ENCODE results near the gene ERC2. TPM values are rescaled to one million over a fixed set of nuclear protein-coding genes. Genes with fewer than 3 reads are reported as not detected.

ERC2 gene
- total and polyA plus RNA-seq, 2 donors (not counting 3 experiments of a cell fraction or from before 2014, with no cell fraction given): 5.6 to 15.5 TPM

DNA sequence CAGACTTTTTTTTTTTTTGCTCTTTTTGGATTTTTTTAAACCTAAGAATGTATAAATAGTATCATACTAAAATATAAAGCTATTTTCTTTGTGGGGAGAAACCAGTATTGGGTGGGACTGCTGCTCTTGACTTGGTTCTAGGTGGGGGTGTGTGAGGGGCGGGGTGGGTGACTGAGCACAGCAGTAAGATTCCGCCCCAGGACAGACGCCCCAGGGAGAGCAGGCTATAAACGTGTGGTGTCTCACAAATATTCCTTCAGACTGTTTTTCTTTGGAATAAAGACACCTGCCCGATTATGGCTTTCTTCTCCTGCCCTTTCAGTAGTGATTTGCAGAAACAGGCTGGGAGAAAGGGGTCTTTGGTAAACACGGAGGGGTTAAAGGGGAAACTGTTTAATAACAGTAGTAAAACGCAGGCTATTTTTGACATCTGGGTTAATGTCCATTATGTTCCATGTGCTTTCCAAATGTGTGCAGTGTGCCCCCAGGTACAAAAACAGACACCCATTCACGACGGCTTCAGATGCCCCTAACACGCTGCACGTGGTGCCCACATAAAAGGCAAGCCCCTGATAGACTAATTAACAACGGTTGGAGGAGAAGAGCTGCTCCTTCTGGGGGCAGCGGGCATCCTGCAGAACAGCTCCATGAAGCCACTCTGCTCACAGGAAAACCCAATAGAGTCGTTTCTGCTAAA lies 952.6 kb downstream of the ERC2 start:
- no peaks in the 10 kb centered on the region for H3K4me1 ChIP-seq (ENCODE audit: control insufficient read depth, extremely low read depth, insufficient read depth, low read length)
- H3K9me1 ChIP-seq (replicated peaks; ENCODE audit: control insufficient read depth, extremely low read depth, insufficient read depth, low read length): no peaks in the 10 kb centered on the region
- H3K4me3 ChIP-seq (replicated peaks in 1 of 3; ENCODE audit: insufficient read depth in 1 of 3, low read depth in 1 of 3, low read length in 3 of 3): no peak overlapping the region
- no peak overlapping the region for H3K27ac ChIP-seq (ENCODE audit: insufficient read depth, low read depth, low read length)
- H3K79me2 ChIP-seq (ENCODE audit: control insufficient read depth, insufficient read depth, low read length): no peaks in the 10 kb centered on the region
- no TSS peak for BruUV-seq (replicated peaks)
- no peaks in the 10 kb centered on the region for H3K27me3 ChIP-seq (ENCODE audit: control insufficient read depth in 2 of 2, insufficient read depth in 2 of 2, low read length in 2 of 2)
- no peaks in the 10 kb centered on the region for H4K20me1 ChIP-seq (replicated peaks; ENCODE audit: control insufficient read depth, extremely low read depth, insufficient read depth, low read length)
- H3K9ac ChIP-seq (replicated peaks; ENCODE audit: extremely low read depth, insufficient read depth, low read length): no peak overlapping the region
- no peaks in the 10 kb centered on the region for H3K36me3 ChIP-seq (ENCODE audit: control insufficient read depth in 2 of 2, extremely low read depth in 1 of 2, insufficient read depth in 2 of 2, low read length in 2 of 2)
- H2AFZ ChIP-seq (ENCODE audit: low read depth, low read length): no peak overlapping the region
- no peaks in the 10 kb centered on the region for H3K9me3 ChIP-seq (replicated peaks; ENCODE audit: control insufficient read depth, insufficient read depth, low read length)
- ChIA-PET POLR2A (no interaction called here), CTCF (no interaction called here)
- TF ChIP-seq JUN (IDR thresholded peaks at IDR 0.05; ENCODE audit: borderline replicate concordance, insufficient read depth, insufficient read length, low read depth): no peak
- no peak for TF ChIP-seq FOS (IDR thresholded peaks at IDR 0.05; ENCODE audit: borderline replicate concordance, insufficient read depth, low read length)
- no peak for TF ChIP-seq EZH2 (IDR thresholded peaks at IDR 0.05; ENCODE audit: borderline replicate concordance, low read depth, low read length, severe bottlenecking)
- TF ChIP-seq, protein P1, sequence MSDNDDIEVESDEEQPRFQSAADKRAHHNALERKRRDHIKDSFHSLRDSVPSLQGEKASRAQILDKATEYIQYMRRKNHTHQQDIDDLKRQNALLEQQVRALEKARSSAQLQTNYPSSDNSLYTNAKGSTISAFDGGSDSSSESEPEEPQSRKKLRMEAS (IDR thresholded peaks at IDR 0.05; ENCODE audit: insufficient read depth, insufficient read length): no peak
- TF ChIP-seq POLR2AphosphoS5 (IDR thresholded peaks at IDR 0.05; ENCODE audit: insufficient read depth, low read depth, low read length): no peak
- no peak for TF ChIP-seq MYC (IDR thresholded peaks at IDR 0.05; ENCODE audit: low read depth, low read length)
- TF ChIP-seq, protein P2, sequence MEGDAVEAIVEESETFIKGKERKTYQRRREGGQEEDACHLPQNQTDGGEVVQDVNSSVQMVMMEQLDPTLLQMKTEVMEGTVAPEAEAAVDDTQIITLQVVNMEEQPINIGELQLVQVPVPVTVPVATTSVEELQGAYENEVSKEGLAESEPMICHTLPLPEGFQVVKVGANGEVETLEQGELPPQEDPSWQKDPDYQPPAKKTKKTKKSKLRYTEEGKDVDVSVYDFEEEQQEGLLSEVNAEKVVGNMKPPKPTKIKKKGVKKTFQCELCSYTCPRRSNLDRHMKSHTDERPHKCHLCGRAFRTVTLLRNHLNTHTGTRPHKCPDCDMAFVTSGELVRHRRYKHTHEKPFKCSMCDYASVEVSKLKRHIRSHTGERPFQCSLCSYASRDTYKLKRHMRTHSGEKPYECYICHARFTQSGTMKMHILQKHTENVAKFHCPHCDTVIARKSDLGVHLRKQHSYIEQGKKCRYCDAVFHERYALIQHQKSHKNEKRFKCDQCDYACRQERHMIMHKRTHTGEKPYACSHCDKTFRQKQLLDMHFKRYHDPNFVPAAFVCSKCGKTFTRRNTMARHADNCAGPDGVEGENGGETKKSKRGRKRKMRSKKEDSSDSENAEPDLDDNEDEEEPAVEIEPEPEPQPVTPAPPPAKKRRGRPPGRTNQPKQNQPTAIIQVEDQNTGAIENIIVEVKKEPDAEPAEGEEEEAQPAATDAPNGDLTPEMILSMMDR (IDR thresholded peaks at IDR 0.05; ENCODE audit: extremely low read depth in 1 of 2, insufficient read depth in 1 of 2, low read depth in 1 of 2, low read length in 2 of 2): no peak
- no peak for TF ChIP-seq POLR2A (IDR thresholded peaks at IDR 0.05; ENCODE audit: low read depth, low read length)
- no peak for TF ChIP-seq GATA2 (IDR thresholded peaks at IDR 0.05; ENCODE audit: insufficient read depth, insufficient read length, low read depth, low read length)
- no peak overlapping the region for H3K4me2 ChIP-seq (ENCODE audit: insufficient read depth, low read length)
- intact Hi-C loops (cut with micrococcal nuclease): no loop called here
- DNase-seq (ENCODE audit: low read depth, low spot score): no peak
- dilution Hi-C loops (cut with MboI; ENCODE audit: extremely low pct_ligation_motif_present, low sequenced_read_pairs): no loop called here
- FAIRE-seq: no peak
